ENCODE data around the gene COL12A1.

The COL12A1 gene

DNA sequence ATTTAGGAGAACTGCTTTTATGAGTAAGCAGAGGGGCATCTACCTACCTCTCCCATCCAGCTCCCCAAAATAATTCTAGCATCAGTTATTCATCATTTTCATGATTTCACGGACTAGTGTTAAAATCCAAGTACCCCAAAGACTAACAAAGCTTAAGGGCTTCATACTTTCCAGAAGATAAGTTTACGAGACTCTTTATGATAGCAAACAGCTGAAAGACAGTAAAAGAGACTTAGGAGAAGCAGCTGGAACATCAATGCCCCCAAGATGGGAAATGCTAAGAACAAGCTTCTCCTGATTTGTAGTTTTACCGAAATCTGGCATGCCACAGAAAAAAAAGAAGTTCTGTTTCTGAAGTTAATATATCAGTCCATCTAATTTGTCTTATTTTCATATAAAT, 70.0 kb downstream of the COL12A1 start:
- DNase-seq = no peak

DNA sequence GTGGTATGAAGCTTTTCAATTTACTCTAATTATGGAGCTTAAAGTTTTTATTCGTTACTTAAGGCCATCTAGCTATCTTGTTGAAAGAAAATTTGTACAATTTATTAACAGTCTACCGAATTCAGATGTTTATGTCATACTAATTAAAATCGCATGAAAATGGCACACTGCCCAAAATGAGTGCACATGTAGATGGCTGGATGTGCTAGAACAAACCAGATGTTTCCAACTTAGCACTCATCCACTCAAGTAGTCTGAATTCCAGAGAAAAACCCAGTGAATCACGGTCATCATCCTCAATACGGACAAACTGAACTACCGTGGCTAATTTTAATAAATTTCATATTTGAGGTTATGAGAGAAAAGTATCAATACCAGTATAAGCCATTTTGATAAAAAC, 70.4 kb downstream of the COL12A1 start:
- no peak for DNase-seq

DNA sequence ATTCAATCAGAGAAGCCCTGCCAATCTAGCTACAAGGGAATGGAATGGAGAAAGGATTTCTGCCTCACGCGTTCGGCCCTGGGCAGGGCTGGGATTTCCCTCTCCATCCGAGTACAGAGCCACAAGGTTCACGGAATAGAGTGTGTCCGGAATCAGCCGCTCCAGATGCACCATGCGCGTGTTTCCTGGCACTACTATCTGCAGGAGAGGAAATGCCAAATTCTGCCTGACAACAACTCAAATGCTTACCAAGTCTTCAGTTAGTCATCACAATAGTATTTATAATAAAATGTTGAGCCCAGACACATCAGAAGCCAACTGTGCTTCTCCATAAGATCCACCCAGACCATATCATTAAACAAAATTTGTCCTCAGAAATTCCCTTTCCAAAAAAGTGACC, 75.1 kb downstream of the COL12A1 start:
- no peak for DNase-seq

DNA sequence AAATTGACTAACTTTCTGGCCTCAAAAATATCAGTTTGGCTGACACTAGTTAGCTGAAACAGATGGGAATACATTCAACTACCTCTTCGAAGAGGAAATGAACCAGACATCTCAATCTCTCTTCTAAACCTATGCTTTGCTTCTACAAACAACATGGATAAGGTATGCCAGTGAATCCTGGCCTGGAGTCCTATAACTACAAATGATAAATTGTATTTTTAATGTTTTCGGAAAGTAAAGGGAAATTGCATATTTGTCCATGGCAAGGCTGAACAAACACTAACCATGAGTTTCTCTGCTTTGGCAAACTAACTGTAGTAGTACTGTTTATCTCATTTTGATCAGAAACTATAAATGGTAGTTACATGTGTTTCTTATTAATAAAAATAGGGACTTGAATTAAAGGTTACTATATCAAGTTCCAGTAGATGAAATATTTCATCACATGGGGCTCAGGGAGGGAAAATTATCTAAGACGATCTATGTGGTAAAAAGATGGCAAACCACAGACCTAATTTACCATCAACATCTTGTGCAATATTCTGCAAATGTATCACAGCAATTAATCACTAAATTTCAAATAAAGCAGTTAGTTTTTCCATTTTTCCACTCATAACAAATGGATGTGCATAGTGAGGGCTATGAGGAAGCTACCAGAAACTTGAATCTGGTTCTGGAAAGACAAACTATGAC, 76.8 kb downstream of the COL12A1 start:
- no peak for DNase-seq

DNA sequence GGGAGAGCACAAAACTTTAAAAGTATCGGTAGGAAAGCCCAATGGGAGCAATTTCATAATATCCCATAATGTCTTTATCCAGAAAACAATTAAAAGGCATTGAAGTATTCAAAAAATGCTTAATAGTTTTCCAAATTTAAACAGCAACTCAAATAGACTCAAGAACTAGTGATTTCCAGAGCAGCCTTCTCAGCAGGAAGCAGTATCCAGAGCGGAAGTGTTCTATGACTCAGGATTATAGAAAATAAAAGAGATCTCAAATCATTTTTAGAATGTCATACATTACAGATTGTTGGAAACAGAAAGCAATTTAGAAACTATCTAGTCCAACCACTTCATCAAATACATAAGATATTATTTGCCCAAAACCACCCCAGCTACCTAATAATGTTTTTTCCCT, 79.3 kb downstream of the COL12A1 start:
- DNase-seq = no peak

DNA sequence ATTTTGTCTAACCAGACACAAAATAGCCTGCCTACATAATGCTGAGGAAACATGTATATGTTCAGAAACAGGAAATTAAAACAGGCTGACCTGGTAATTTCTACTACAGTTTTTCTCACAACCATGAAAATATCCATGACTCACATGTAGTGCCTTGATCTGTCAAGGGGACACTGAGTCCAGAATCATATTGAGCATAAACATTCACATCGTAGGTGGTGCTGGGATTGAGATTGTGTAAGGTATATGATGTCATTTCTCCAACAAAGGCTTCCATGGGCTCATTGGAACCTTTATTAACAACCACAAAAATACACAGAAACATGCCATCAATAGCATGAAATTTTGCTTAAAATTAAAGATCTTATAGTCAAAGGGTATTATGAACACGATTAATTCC, 80.9 kb downstream of the COL12A1 start:
- DNase-seq = no peak

DNA sequence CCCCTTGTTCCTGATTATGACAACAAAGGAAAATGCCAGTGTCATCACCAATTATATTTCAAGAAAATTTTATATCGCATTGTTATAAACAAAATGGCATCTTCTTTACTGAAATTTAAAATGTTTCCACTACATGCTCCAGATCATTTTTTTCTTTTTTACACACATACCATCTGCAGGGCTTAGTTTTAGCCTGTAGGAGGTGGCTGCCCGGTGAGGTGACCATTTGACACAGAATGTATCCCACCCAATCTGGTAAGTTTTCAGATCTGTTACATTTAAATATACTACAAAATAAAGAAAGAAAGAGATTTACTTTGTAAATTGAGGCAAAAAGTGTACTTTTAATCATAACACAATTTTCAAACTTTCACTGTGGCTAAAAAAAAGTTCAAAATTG, 81.8 kb downstream of the COL12A1 start:
- no peak for DNase-seq

DNA sequence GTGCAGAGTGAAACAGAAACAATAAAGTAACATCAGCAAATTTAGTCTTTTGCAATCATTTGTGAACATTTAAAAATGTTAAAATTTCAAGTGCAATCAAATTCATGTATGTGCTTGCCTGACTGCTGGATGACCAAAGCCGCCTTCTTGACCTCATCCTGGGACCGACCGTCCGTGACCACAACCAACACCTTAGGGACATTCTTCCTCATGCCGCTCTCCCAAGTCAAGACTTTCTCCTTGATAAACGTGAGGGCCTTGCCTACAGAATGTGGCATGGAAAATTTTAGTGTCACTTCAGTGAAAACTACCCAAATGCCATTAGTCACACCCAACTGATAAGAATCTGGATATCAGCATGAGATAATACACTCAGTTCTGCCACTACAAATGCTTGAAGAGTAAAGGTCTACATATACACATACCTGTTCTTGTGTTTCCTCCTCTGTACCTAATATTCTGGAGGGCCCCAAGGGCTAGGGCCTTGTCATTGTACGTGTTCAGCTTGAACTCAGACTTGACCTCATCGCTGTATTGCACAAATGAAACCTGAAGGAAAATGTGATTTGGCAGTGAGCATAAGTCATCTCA, 86.8 kb downstream of the COL12A1 start:
- no peak for DNase-seq

DNA sequence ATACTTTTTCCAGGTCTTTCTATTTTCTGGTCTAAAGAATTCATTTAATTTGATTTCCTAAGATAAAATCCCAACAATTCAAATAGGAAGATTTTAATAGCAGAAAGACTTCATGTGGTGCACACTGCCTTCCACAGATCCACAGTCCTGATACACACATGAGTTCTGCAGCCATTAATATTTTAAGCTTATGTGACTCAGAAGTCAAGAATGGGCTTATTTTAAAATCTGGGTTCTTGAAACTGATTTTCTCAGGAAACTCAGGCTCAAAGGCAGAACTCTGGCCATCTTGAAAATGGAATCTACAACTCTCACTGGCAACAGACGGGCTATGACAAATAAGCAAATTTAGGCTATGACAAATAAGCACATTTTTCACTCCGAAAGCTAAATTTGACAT, 88.2 kb downstream of the COL12A1 start:
- no peak for DNase-seq

DNA sequence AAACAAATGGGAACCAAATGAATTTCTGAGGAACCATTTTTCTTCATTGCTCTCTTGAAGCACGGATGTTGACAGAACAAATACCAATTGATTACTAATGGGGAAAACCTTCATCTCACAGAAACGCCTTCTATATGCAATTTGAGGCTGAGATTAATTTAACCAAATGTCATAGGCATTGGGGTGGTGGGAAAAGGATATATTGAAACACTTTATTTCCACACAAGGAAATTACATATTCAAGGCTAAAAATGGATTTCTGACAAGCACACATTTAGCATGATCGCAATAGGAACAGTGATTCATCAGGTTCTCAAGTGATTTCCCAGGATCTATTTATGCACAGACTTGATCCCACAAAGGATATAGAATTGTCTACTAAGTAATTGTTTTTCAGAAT, 88.9 kb downstream of the COL12A1 start:
- DNase-seq = no peak

DNA sequence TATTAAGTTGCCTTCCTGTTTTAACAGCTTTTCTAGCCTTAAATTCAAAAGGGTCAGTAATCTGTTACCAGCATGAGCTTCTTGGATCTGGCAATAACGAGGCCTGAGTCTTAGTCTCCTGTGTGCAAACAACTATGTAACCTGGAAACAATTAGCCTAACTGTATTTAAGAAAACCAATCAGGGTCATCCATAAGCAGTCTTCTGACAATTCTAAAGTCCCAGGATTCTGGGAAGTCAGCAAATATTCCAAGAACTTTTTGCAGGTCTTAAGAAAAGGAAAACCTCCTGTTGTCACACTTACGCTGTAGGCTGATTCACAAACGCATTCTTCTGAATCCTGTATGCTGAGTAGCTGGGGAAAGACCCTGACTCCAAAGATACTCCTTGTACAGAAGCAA, 90.4 kb downstream of the COL12A1 start:
- no peak for DNase-seq

DNA sequence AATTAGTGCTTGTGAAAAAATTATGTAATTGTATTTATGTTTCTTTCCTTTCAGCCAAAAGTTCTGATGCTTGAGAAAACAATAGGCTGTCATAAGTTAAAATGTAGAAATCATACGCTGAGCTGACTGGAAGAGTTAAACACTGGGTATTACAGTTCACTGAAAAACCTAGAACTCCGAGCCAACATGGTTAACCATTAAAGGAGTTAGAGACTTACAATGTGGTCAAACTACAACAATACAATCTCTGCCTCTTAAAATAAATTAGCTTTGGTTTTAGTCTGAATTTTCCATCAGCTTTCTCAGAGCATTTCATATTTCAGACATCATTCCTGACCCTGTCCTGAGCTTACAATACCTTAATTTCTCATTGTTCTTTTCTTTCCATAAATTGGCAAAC, 91.0 kb downstream of the COL12A1 start:
- DNase-seq = no peak

DNA sequence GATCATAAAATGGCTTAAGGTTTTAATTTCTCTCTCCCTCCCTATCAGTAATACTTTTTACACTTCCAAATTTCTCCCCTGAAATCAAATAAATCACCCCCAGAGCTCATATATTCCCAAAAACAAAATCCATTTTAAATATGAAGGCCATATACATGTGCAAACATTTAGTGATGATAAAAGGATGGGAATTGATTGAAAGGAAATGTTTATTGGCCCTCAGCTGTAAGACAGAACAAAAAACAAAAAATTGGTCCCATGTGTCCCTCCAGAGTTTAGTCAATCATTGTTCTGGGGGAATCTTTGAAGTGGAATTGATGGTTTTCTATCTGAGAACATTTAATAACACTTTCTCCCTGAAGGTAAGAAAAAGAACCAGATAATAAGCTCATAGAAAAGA, 91.7 kb downstream of the COL12A1 start:
- DNase-seq = no peak

DNA sequence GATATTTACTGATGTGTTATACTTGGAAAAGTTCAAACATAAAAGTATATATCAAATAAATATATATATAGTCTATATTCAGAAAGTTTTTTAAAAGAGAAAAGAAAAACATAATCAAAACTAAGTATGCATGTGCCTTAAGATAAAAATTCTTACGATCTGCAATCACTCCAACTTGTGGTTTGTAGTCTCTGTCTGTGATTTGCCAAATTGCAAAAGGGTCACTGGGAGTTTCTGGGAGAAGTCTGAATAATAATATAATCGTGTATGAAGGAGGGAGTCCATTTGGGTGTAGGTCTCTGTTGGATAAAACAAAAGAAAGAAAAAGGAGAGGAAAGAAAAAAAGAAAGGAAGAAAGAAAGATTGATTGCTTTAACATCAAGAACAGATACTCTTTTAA, 92.4 kb downstream of the COL12A1 start:
- no peak for DNase-seq

DNA sequence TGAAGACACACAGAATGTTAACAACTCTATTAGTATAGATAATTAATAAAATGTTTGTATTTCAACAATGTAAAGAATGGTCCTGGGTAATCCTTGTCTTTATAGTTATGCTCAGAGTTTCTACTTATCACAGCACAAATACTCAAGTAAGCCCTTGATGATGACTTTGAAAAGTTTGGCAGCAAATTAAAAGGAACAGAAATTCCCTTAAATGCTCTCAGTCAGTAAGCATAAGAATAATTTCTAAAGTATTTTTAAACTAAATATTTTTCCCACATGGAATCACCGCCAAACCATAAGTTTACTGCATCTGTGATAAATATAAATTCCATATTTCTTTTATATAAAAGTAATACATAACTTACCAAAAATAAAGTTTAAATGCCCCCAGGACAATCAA, 96.1 kb downstream of the COL12A1 start:
- no peak for DNase-seq

DNA sequence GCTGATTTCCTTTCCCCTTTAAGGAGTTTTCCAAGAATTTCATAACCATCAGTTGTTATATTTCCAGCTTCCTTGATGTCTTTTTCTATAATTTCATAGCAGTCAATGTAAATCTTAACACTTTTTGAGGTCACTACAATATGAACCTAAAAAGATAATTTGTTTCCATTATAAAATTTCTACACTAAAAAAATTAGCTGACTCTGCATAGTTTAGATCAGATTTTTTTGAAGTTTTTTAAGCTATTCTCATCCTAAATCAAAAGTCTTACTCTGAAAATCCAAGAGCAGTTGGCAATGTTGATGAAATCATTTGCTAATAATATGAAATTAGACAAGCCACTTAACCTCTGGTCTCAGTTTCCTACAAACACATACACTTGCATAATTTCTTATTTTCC, 96.8 kb downstream of the COL12A1 start:
- no peak for DNase-seq

DNA sequence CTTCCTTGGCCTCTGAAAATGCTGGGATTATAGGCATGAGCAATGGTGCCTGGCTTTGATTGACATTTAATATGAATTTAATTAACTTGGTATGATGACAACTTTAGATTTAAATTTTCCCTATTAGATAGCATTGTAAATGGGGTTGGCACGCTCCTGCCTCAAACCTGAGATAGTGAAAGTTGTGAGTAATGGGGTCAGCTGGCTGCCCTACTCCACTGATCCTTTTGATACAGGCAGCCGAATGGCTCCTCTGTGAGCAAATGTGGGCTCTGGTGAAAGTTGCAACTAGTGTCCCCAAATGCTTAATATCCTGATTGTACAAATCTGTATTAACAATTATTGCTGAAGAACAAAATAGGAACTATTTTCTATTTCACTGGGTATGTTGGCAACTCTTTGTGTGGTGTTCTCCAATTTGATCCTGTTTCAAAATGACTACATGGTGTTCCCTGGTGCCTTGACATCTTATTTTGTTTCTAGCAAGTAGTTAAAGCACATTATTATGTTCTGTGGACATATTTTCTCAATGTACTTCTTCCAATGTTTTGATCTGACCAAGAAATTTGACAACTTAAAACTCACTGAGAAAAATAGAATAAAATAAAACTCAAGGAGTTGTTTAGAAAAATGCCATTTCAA, 97.4 kb downstream of the COL12A1 start:
- no peak for DNase-seq

DNA sequence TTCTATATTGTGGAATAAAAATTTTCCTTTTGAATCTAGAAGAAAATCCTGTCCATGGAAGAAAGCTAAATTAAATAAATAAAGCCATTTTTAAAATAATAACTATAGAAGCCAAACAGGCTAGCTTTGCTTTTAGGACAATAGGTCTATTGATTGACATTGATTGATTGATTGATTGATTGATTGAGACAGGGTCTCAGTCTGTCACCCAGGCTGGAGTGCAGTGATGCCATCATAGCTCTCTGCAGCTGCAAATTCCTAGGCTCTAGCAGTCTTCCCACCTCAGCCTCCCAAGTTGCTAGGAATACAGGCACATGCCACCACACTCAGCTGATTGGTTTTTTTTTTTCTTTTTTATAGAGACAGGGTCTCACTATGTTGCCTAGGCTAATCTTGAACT, 97.9 kb downstream of the COL12A1 start:
- DNase-seq = no peak

DNA sequence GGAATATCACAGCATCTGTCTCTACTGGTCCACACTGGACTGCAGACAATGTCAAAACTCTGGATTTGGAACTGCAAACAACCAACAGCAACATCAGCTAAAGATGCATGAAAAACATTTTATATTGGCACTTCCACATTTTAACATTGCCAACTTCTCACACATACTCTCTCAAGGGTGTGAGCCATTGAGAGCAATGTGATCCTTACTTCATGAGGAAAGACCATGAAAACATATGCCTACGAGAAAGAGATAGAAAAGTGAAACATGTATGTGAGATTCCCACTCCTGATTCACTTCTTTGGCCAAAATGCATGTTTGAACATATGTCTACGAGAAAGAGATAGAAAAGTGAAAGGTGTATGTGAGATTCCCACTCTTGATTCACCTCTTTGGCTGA, 99.4 kb downstream of the COL12A1 start:
- DNase-seq = no peak

DNA sequence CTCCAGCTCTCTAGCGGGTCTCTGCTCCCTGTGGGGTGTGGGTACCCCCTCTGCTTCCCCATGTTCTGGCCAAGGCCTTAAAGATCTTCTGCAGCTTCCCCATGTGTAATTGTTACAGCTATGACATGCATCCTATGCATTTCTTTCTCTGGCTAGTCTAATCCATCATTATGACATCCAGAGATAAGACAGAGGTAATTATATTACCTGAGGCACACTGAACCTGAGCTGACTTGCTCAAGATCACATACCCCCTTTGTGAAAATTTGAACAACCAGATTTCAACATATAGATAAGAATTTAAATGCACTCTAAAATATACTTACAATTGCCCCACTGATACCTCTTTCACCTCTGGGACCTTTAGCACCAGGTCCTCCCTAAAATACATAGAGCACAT, 102.4 kb downstream of the COL12A1 start:
- no peak for DNase-seq

DNA sequence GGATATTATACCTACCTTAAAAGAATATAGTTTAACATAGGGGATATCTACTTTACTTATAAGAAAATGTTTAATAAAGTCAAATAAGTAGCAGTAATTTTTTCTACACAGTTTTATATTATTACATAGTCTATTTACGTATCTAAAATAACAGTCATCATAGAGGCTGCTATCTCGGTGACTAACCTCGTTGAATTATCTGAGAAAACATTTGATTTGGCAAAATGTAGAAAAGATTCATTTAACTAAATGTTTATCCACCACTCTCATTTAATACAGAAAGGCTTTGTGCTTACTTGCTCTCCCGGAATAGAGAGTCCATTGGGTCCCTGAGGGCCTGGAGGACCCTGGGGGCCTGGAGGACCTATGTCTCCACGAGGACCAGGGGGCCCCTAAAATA, 103.6 kb downstream of the COL12A1 start:
- no peak for DNase-seq

DNA sequence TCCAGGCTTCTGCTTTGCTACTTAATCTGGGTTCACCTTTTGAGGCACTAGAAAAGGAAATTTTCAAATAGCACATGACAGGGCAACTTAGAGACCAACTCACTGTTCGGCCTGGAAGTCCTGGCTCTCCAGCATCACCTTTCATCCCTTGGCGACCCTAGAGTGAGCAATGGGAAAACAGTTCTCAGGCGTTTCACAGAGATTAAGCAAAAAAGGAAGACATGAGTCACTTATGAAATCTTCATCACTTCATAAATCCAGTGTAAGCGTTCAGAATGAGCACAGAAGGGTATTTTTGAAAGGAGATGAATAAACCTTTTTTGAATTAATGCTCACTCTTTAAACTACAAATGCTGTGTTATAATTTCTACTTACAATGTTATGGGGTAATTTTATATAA, 104.0 kb downstream of the COL12A1 start:
- DNase-seq = no peak

DNA sequence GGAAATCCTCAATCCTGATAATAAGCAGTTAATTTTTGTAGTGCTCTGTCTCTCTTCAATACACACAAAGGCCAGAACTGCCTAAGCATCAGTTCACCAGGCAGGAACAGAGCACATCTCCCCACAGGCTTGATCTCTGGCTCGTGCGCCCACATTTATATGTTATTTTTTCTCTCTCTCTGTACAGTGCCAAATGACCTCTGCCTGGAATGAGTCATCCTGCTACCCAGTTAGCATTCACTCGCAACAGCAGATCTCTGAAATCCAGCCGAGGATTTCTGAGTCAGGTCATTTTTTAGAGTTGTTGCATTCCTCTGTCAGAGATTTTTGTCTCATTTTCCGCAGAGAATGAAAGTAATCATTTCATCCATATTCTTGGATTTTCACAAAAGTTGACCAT, 107.1 kb downstream of the COL12A1 start:
- DNase-seq = no peak

DNA sequence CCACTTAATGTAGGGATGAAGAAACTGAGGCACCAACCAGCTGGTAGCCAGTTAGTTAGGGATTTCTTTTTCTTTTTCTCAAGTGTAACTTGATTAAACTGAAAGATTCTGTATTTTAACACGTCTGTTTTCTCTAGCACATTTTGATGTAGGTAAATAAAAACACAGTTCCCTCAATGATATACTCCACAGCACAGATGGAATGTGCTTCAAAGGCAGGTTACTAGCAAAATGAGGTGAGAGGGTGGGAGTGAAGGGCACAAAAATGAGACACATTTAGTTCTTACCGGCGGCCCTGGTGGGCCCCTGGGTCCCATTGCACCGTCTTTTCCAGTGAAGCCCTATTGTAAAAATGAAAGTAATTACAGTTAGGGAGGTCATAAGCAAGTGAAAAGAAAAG, 108.9 kb downstream of the COL12A1 start:
- DNase-seq = no peak

Data from NCI-H1930 (cell line).